Measurements from ENCODE around the gene USF2. TPM values are rescaled to one million over a fixed set of nuclear protein-coding genes. Genes with fewer than 3 reads are reported as not detected.

Gene USF2
- total and polyA plus RNA-seq, 2 experiments from 2014 or later = 30.2 to 55.6 TPM

DNA sequence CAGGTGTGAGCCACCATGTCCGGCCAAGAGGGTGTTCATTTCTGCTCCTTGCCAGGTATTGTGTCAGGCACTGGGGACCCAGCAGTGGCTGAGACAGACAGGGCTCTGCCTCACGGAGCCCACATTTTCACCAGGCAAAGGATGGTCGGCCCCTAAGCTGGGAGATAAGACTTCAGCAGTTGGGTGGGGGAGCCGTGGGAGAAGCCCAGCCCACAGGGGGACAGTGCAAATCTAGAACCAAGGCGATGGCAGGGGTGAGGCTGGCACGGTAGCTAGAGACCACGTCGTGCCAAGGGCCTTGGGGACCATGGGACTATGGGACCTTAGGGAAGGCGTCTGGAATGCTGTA, 11.7 kb upstream of the USF2 start:
- H3K4me1 ChIP-seq (ENCODE audit: insufficient read depth) = no peaks in the 10 kb centered on the region
- WGBS (ENCODE audit: low lambda C conversion rate, missing lambda C conversion rate) = 88% methylated on average over 9 of the region's 9 CpGs
- H3K27me3 ChIP-seq = no peaks in the 10 kb centered on the region
- no peak overlapping the region for H3K27ac ChIP-seq
- H2AFZ ChIP-seq = no peak overlapping the region
- H3K36me3 ChIP-seq (replicated peaks; ENCODE audit: insufficient read depth, low read depth) = no peaks in the 10 kb centered on the region
- TF ChIP-seq EZH2 (IDR thresholded peaks at IDR 0.05; ENCODE audit: borderline replicate concordance) (no peak), EZH2phosphoT487 (IDR thresholded peaks at IDR 0.05; ENCODE audit: low read depth, severe bottlenecking, unreplicated experiment) (no peak)
- TF ChIP-seq, protein P1, sequence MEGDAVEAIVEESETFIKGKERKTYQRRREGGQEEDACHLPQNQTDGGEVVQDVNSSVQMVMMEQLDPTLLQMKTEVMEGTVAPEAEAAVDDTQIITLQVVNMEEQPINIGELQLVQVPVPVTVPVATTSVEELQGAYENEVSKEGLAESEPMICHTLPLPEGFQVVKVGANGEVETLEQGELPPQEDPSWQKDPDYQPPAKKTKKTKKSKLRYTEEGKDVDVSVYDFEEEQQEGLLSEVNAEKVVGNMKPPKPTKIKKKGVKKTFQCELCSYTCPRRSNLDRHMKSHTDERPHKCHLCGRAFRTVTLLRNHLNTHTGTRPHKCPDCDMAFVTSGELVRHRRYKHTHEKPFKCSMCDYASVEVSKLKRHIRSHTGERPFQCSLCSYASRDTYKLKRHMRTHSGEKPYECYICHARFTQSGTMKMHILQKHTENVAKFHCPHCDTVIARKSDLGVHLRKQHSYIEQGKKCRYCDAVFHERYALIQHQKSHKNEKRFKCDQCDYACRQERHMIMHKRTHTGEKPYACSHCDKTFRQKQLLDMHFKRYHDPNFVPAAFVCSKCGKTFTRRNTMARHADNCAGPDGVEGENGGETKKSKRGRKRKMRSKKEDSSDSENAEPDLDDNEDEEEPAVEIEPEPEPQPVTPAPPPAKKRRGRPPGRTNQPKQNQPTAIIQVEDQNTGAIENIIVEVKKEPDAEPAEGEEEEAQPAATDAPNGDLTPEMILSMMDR (IDR thresholded peaks at IDR 0.05; ENCODE audit: poor library complexity) = no peak
- H3K4me2 ChIP-seq = no peak overlapping the region
- H3K9me2 ChIP-seq (replicated peaks; ENCODE audit: insufficient read depth) = no peaks in the 10 kb centered on the region
- H3K79me2 ChIP-seq = peaks cover 28% of the 10 kb centered on the region
- H4K20me1 ChIP-seq (ENCODE audit: insufficient read depth, poor library complexity, severe bottlenecking) = no peaks in the 10 kb centered on the region
- H3K4me3 ChIP-seq = no peak overlapping the region
- DNase-seq (ENCODE audit: low spot score) = no peak
- H3K9me3 ChIP-seq (ENCODE audit: low read depth) = no peaks in the 10 kb centered on the region

DNA sequence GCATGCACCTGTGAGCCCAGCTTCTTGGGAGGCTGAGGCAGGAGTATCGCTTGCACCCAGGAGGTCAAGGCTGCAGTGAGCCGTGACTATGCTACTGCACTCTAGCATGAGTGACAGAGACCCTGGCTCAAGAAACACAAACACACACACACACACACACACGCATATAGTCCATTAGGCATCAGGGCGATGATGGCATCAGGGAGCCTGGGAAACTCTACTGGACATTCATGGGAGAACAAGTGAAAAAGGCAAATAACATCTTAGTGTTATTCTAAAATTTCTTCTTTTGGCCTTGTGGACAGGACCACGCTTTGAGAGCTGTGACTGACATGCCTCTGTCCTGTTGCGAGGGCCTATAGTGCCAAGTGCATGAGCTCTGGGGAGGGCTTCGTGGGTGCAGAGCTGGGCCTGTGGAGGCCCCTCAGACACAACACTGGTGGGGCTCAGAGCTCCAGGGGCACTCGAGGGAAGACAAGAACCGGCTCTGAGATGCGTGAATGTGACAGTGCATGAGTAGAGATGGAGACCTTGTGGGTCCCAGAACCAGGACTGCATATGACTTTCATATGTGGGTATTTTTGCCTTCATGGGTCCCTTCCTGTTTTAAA, 8.0 kb upstream of the USF2 start:
- peaks cover 10% of the 10 kb centered on the region for H3K79me2 ChIP-seq
- no peaks in the 10 kb centered on the region for H3K27me3 ChIP-seq
- DNase-seq (ENCODE audit: low spot score) = no peak
- H3K36me3 ChIP-seq (replicated peaks; ENCODE audit: insufficient read depth, low read depth) = no peaks in the 10 kb centered on the region
- peaks cover 7% of the 10 kb centered on the region for H3K4me1 ChIP-seq (ENCODE audit: insufficient read depth)
- no peaks in the 10 kb centered on the region for H4K20me1 ChIP-seq (ENCODE audit: insufficient read depth, poor library complexity, severe bottlenecking)
- H3K4me3 ChIP-seq = no peak overlapping the region
- H2AFZ ChIP-seq = no peak overlapping the region
- H3K9me3 ChIP-seq (ENCODE audit: low read depth) = no peaks in the 10 kb centered on the region
- TF ChIP-seq EZH2phosphoT487 (IDR thresholded peaks at IDR 0.05; ENCODE audit: low read depth, severe bottlenecking, unreplicated experiment) (no peak), EZH2 (IDR thresholded peaks at IDR 0.05; ENCODE audit: borderline replicate concordance) (no peak)
- TF ChIP-seq, protein P1 (IDR thresholded peaks at IDR 0.05; ENCODE audit: poor library complexity) = no peak
- WGBS (ENCODE audit: low lambda C conversion rate, missing lambda C conversion rate) = 89% methylated on average over 10 of the region's 10 CpGs
- H3K4me2 ChIP-seq = no peak overlapping the region
- no peak overlapping the region for H3K27ac ChIP-seq
- H3K9me2 ChIP-seq (replicated peaks; ENCODE audit: insufficient read depth) = no peaks in the 10 kb centered on the region

DNA sequence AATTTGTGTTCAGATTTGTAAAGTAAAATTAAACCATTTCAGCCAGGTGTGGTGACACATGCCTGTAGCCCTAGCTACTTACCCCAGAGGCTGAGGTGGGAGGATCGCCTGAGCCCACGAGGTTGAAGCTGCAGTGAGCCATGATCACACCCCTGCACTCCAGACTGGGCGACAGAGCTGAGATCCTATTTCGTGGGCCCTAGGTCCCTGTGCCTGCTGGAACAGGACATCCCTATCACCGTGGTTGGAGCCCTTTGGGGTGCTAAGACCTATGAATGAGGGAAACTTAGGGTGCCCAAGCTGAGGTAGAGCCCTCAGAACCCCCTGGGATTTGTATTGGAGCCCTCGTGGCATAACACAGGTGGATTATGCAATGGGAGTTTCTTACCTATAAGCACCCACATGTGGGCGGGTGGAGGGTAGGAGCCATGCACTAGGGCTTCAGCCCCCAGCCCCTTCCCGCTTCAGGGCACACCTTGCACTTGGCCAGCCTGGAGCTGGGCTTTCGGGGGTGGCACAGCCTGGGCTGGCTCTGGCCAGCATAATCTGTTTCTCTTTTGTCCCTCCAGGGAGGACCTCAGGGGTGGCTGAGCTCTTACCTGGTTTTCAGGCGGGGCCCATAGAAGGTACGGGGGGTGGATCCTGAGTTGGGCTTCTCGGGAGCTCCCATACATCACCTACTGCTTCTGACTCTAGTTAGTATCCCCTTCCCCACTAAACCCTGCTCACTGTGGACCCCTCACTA, 7.2 kb upstream of the USF2 start:
- DNase-seq (ENCODE audit: low spot score) = no peak
- H3K36me3 ChIP-seq (replicated peaks; ENCODE audit: insufficient read depth, low read depth) = no peaks in the 10 kb centered on the region
- H2AFZ ChIP-seq = no peak overlapping the region
- H3K4me1 ChIP-seq (ENCODE audit: insufficient read depth) = peaks cover 7% of the 10 kb centered on the region
- H3K4me2 ChIP-seq = no peak overlapping the region
- whole genome bisulfite sequencing (ENCODE audit: low lambda C conversion rate, missing lambda C conversion rate) = 85% methylated on average over 12 of the region's 12 CpGs
- H3K4me3 ChIP-seq = no peak overlapping the region
- H4K20me1 ChIP-seq (ENCODE audit: insufficient read depth, poor library complexity, severe bottlenecking) = no peaks in the 10 kb centered on the region
- H3K27ac ChIP-seq = no peak overlapping the region
- H3K27me3 ChIP-seq = no peaks in the 10 kb centered on the region
- H3K9me2 ChIP-seq (replicated peaks; ENCODE audit: insufficient read depth) = no peaks in the 10 kb centered on the region
- H3K79me2 ChIP-seq = peaks cover 5% of the 10 kb centered on the region
- TF ChIP-seq, protein P1 (IDR thresholded peaks at IDR 0.05; ENCODE audit: poor library complexity) = no peak
- no peak for TF ChIP-seq EZH2 (IDR thresholded peaks at IDR 0.05; ENCODE audit: borderline replicate concordance)
- no peak for TF ChIP-seq EZH2phosphoT487 (IDR thresholded peaks at IDR 0.05; ENCODE audit: low read depth, severe bottlenecking, unreplicated experiment)
- no peaks in the 10 kb centered on the region for H3K9me3 ChIP-seq (ENCODE audit: low read depth)

All from hepatocyte (in vitro differentiated cells).